Erythroblast (primary cell): Measurements from ENCODE around the gene FAM111A.

ENCODE experiments used
- DNase-seq, 2 experiments: peaks; one replicate each; lab custom pipeline; 2025; lab: John Stamatoyannopoulos, UW
- GATA1 ChIP-seq: IDR thresholded peaks from 2 replicates; pipeline ENCODE4 v1.6.1; 2011; ENCODE audit warnings: low read depth, mild to moderate bottlenecking, control low read depth, low read length, moderate library complexity
- POLR2A ChIP-seq: IDR thresholded peaks from 2 replicates; pipeline ENCODE4 v1.6.1; 2011; ENCODE audit warnings: mild to moderate bottlenecking, low read length

FAM111A gene

DNA sequence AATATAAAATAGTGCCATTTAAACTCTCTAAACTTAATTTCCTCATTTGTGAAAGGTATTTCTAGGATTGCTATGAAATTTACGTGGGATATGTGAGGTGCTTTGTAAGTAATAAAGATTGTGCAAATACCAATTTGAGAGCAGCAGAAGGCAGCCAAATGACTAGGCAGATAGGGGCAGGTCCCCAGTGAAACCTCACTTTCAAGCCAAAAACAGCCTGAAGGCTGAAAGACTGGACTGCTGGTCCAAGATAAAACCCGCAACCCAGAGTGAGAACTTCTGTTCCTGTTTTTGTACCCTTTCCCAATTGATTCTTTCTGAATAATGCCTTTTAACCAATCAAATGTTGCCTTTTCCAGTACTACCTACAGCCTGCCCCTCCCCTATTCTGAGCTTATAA is 36.5 kb downstream of the FAM111A start:
- DNase-seq = no peak
- TF ChIP-seq GATA1 (no peak), POLR2A (no peak)

- DNase-seq = no peak
These were observed 37.6 kb downstream of the FAM111A start for GRCh38 chr11:59180168-59180776.

GRCh38 chr11:59180907-59181306 is 38.3 kb downstream of the FAM111A start:
- DNase-seq = no peak
- TF ChIP-seq GATA1 (no peak), POLR2A (no peak)

More at GRCh38 chr11:59180168-59180776, 37.6 kb downstream of the FAM111A start:
- TF ChIP-seq GATA1 (no peak), POLR2A (no peak)

DNA sequence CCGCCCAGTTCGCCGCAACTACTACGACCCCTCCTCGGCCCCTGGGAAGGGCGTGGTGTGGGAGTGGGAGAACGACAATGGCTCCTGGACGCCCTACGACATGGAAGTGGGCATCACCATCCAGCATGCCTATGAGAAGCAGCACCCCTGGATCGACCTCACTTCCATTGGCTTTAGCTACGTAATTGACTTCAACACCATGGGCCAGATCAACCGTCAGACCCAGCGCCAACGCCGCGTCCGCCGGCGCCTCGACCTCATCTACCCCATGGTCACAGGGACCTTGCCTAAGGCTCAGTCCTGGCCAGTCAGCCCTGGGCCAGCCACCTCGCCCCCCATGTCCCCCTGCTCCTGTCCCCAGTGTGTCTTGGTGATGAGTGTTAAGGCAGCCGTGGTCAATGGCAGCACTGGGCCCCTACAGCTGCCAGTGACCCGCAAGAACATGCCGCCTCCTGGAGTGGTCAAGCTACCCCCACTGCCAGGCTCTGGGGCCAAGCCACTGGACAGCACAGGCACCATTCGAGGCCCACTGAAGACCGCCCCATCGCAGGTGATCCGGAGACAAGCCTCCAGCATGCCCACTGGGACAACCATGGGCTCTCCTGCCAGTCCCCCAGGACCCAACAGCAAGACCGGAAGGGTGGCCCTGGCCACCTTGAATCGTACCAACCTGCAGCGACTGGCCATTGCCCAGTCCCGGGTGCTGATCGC is 39.2 kb downstream of the FAM111A start:
- no peak for TF ChIP-seq POLR2A
- no peak for TF ChIP-seq GATA1
- no peak for DNase-seq

GRCh38 chr11:59182457-59183151 is 39.9 kb downstream of the FAM111A start:
- DNase-seq = peak; percentile 4 to 6

DNA sequence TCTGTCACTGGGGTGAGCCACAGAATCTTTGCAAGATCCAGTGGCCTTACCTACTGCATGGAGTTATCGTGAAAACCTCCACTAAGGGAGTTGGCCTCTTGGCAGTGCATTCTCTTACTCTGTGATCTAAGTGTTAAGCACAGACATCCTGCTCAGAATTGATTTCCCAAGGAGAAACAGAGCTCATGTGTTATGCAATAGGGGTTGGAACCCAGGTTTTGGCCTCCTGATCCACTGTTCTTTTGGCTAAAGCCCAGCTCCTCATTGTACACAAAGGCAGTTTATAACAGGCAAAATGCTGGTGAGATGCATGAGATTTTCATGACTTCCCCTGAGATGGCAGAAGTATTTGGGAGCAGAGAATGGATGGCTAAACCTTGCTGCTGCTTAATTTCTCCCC is 41.1 kb downstream of the FAM111A start:
- TF ChIP-seq POLR2A (no peak), GATA1 (no peak)
- DNase-seq = no peak

More at GRCh38 chr11:59182457-59183151, 39.9 kb downstream of the FAM111A start:
- TF ChIP-seq GATA1 = no peak
- no peak for TF ChIP-seq POLR2A

GRCh38 chr11:59184691-59185339 is 42.2 kb downstream of the FAM111A start:
- TF ChIP-seq POLR2A (no peak), GATA1 (no peak)
- no peak for DNase-seq

DNA sequence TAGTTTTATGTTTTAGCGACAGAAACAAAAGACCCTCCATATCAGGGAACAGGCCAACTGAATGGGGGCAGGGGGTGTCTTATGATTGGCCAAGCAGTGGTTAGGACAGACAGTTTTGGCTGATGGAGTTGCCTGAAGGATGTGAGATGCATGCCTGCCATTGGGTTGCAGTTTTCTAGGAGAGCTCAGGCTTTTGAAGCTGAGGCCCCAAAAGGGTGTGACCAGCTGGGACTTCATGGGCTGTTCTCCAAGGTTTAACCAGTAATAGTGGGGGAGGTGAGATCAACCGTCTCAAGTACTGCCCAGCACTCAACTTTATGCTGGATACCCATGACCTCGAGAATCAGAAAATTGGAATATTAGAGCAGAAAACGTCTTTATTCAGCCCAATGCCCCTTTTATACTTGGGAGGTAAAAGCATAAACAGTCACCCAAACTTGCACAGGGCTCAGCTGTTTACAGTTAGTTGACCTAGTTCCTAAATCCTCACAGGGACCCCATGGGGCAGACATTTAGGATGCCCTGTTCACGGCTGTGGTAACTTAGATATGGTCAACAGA is 42.8 kb downstream of the FAM111A start:
- TF ChIP-seq POLR2A (no peak), GATA1 (no peak)
- DNase-seq = no peak

- peak; percentile 35 to 56 for DNase-seq
- TF ChIP-seq POLR2A (no peak), GATA1 (no peak)
These were observed 43.5 kb downstream of the FAM111A start for GRCh38 chr11:59186130-59186594.

DNA sequence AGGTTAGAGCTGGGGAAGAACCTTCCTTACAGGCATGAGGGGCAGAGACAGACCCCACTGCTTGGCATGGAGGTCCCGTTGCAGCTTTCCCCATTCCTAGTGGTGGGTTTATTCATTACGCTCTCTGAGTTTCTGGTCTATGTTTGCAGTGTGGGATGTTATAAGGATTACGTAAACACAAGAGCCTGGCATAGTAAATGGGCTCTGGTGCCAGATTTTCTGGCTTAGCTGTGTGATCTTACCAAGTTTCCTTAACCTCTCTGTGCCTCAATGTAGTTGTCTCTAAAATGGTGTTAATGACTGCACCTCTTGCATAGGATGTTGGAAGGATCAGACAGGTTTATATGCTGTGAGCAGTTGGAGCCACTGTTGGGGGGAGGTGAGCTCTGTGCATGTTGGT is 44.4 kb downstream of the FAM111A start:
- TF ChIP-seq GATA1 (no peak), POLR2A (no peak)
- DNase-seq = no peak

DNA sequence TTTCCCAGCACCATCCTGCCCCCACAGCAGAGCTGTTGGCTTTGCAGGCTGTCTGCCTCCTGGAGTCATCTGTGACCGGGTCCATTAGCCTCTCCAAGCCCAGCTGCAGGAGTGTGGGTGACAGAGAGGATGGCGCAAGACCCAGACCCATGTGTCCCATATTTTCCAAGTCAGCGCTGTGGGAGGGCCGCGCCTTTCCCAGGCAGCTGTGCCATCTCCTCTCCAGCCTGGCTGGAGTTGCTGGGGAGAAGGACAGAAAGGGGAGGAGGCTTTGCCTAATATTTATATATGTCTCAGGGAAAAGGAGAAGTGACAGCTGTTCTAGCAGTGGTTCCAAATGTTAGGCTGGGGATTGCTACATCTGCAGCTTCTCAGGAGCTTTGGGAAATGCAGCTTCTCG is 44.9 kb downstream of the FAM111A start:
- no peak for DNase-seq
- TF ChIP-seq POLR2A (no peak), GATA1 (no peak)

- no peak for DNase-seq
- TF ChIP-seq POLR2A (no peak), GATA1 (no peak)
These were observed 46.3 kb downstream of the FAM111A start for GRCh38 chr11:59188954-59189353.

DNA sequence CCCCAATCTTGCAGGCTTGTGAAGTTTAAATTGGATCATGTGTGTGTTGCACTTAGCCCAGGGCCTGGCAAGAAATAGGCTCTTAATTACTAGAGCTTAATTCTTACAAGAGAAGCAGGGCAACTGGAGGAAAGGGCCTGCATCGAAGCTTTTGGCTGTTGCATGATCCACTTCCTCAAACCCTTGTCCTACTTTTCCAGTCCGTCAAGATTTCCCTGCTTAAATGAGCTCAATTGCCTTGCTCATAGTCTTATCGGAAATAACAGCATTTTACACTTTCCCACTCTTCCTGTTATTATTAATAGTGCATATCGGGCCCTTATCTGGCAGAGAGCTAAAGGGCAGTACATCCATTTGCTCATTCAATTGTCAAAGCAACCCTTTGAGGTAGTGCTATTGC is 47.3 kb downstream of the FAM111A start:
- no peak for DNase-seq
- no peak for TF ChIP-seq POLR2A
- no peak for TF ChIP-seq GATA1
